ENCODE data around the gene FITM1. TPM values are rescaled to one million over a fixed set of nuclear protein-coding genes. Genes with fewer than 3 reads are reported as not detected.
A peak's percentile ranks its signal among the peaks of the same experiment; 100 is the strongest.

Gene FITM1
- total RNA-seq, 6 donors from 2014 or later, result 0.63 to 0.89 (median 0.82) TPM; not detected in 2

DNA sequence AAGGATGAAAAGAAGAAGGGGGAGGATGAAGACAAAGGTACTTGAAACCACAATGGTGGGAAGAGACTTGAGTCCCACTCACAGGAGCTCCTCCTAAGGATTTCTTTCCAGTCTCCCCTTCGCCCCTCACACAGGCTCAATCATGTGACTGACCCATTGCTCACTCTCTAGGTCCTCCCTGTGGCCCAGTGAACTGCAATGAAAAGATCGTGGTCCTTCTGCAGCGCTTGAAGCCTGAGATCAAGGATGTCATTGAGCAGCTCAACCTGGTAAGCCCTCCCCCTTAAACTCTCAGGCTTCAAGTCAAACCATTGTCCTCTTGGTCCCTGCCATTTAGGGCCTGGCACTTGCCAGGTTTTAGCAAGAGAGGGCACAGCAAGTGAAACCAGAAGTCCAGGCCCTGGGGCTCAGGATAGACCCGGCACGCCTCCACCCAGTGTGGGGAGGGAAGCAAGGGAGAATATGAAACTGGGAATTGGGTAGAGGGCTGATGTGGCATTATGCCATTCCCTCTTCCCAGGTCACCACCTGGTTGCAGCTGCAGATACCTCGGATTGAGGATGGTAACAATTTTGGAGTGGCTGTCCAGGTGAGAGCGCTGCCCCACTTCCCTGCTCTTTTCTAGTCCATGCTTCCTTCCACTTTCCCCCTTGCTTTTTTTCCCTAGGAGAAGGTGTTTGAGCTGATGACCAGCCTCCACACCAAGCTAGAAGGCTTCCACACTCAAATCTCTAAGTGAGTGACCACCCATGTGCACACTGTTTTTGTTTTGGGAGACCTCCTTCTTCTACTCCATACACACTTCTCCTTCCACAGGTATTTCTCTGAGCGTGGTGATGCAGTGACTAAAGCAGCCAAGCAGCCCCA is 7.3 kb downstream of the FITM1 start:
- TF ChIP-seq POLR2A (IDR thresholded peaks at IDR 0.05) (no peak), POLR2AphosphoS5 (IDR thresholded peaks at IDR 0.05) (no peak), EP300 (IDR thresholded peaks at IDR 0.05) (no peak)
- TF ChIP-seq, protein P1, sequence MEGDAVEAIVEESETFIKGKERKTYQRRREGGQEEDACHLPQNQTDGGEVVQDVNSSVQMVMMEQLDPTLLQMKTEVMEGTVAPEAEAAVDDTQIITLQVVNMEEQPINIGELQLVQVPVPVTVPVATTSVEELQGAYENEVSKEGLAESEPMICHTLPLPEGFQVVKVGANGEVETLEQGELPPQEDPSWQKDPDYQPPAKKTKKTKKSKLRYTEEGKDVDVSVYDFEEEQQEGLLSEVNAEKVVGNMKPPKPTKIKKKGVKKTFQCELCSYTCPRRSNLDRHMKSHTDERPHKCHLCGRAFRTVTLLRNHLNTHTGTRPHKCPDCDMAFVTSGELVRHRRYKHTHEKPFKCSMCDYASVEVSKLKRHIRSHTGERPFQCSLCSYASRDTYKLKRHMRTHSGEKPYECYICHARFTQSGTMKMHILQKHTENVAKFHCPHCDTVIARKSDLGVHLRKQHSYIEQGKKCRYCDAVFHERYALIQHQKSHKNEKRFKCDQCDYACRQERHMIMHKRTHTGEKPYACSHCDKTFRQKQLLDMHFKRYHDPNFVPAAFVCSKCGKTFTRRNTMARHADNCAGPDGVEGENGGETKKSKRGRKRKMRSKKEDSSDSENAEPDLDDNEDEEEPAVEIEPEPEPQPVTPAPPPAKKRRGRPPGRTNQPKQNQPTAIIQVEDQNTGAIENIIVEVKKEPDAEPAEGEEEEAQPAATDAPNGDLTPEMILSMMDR (IDR thresholded peaks at IDR 0.05), result no peak
- no peaks in the 10 kb centered on the region for H3K27me3 ChIP-seq
- DNase-seq (no peak), ATAC-seq (ENCODE audit: low FRiP score in 2 of 2) (no peak)
- H3K36me3 ChIP-seq, result peaks cover 4 to 24% (median 20%) of the 10 kb centered on the region in 4 donors
- H3K9me3 ChIP-seq, result no peaks in the 10 kb centered on the region
- H3K4me1 ChIP-seq, result peaks cover 30 to 55% (median 39%) of the 10 kb centered on the region in 4 donors
- H3K27ac ChIP-seq, result peak overlapping the region in 3 of 4 donors; percentile 12 to 96 (median 96)
- 83 to 91% methylated on average over 8 of the region's 8 CpGs for WGBS, 2 donors
- H3K4me3 ChIP-seq, result no peak overlapping the region

DNA sequence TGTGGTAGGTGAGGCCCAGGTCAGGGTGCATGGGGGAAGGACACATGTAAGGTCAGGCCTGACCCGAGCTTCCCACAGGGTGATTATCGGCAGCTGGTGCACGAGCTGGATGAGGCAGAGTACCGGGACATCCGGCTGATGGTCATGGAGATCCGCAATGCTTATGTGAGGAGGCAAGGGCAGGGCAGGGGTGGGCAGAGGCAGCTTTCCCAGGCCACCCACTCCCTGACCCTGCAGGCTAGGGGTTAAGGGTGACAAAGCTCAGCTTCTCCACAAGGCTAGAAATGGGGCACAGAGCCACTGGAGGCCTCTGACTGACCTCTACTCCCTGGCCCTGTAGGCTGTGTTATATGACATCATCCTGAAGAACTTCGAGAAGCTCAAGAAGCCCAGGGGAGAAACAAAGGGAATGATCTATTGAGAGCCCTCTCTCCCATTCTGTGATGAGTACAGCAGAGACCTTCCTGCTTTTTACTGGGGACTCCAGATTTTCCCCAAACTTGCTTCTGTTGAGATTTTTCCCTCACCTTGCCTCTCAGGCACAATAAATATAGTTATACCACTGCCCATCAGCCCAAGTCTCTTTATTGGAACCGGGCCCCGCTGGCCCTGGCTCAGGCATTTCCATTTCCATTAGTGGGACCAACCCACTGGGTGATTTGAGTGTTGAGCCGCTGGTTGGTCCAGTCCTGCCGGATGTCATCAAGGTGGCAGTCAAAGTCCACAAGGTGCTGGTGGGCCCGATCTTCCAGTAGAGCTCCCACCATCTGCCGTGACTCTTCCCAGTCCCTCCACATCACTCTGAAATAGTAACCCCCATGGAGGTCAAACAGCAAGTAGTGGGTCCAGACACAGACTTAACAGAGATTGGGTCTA is 8.2 kb downstream of the FITM1 start:
- DNase-seq (no peak), ATAC-seq (ENCODE audit: low FRiP score in 2 of 2) (no peak)
- Histone ChIP-seq H3K4me1 (peaks cover 30 to 55% (median 39%) of the 10 kb centered on the region in 4 donors), H3K36me3 (peaks cover 4 to 30% (median 25%) of the 10 kb centered on the region in 4 donors), H3K27me3 (no peaks in the 10 kb centered on the region), H3K4me3 (no peak overlapping the region), H3K27ac (peak overlapping the region in 2 of 4 donors; percentile 12 to 96), H3K9me3 (no peaks in the 10 kb centered on the region)
- 92 to 93% methylated on average over 13 of the region's 13 CpGs for WGBS, 2 donors
- TF ChIP-seq POLR2AphosphoS5 (IDR thresholded peaks at IDR 0.05) (no peak), EP300 (IDR thresholded peaks at IDR 0.05) (no peak), POLR2A (IDR thresholded peaks at IDR 0.05) (no peak)
- TF ChIP-seq, protein P1 (IDR thresholded peaks at IDR 0.05), result no peak

DNA sequence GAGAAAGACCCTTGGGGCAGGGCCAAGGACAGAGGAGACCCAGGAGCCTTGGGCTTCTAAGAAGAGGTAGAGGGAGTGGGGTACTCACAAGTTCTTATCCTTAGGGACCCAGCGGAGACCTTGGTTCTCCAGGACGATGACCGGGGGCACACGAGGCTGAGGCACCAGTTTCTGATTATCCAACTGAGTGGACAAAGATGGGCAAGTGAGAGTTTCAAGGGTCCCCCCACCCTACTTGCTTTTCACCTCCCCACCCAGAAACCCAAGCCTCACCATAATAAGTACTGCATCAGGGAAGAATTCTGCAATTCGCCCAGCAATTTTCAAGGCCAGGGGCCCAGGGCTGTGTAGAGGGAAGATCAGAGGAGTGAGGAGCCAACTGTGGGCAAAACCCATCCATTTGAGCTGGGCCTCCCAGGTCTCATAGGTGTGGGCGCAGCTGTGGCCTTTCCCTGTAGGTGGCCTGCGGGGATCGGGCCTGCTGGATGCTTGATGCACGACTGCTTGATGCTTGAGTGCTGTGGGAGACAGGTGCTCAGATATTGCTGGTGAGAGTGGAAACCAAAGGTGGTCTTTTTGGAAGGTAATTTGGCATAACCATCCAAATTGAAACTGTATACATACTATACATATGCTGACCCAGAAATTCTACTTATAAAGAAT is 8.9 kb downstream of the FITM1 start:
- Histone ChIP-seq H3K9me3 (no peaks in the 10 kb centered on the region), H3K27ac (peak overlapping the region in 2 of 4 donors; percentile 8 to 92), H3K27me3 (no peaks in the 10 kb centered on the region), H3K36me3 (peaks cover 4 to 32% (median 28%) of the 10 kb centered on the region in 4 donors), H3K4me1 (peaks cover 30 to 55% (median 39%) of the 10 kb centered on the region in 4 donors), H3K4me3 (peak overlapping the region in 1 of 4 donors; percentile 90)
- ATAC-seq (ENCODE audit: low FRiP score in 2 of 2), result no peak
- DNase-seq, result no peak
- WGBS, 2 donors, result 82 to 89% methylated on average over 8 to 9 of the region's 9 CpGs
- TF ChIP-seq POLR2A (IDR thresholded peaks at IDR 0.05) (no peak), POLR2AphosphoS5 (IDR thresholded peaks at IDR 0.05) (no peak), EP300 (IDR thresholded peaks at IDR 0.05) (no peak)
- TF ChIP-seq, protein P1 (IDR thresholded peaks at IDR 0.05), result no peak

DNA sequence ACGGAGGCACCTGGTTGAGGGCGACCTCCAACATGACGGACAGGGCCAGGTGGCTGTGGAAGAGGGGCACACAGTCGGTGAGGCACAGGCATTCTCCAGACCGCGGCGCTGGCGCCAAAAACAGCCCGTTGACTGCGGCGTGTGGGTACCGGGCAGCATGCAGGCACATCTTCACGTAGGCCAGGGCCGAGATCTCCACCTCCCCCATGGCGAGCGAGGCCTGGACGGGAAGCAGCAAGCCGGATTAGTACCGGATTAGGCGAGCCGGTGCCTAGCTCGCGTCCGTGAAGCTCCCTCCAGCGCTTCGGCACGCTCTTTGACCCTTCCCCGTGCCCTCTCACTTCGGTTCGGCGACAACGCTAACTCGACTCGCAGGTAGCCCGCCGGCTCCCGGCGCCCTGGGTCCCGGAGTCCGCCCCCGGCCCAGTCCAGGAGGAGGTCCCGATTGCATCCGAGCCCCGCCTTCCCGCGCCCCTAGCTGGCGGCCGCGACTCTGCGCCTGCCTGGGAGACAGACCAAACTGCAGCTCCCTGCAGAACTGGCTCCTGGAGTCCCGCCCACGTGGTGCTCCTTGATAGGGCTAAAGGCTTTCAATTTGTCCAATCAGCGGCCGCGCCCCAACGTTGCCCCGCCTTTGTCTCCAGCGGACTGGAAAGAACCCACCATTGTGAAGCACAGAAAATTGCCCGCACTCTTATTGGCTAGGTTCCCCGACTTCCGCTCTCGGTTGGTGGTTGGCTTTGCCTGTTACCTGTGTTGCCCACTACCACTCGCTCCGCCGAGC is 10.8 kb downstream of the FITM1 start, which contains the start of gene EMC9:
TSS of gene EMC9 (minus strand) at position 495 of the 784 bp plus-strand sequence. CDS start at position 208, 287 bp downstream.
- Histone ChIP-seq H3K27ac (peak within 1 kb of the TSS; percentile 85 to 95 (median 90)), H3K9me3 (no peaks in the 10 kb centered on the region), H3K27me3 (no peaks in the 10 kb centered on the region), H3K4me1 (peaks cover 36 to 58% (median 49%) of the 10 kb centered on the region in 4 donors), H3K4me3 (peak within 1 kb of the TSS; percentile 62 to 90 (median 78)), H3K36me3 (peaks cover 4 to 32% (median 28%) of the 10 kb centered on the region in 4 donors)
- DNase-seq (peak; percentile 97 to 100), ATAC-seq (ENCODE audit: low FRiP score in 2 of 2) (peak; percentile 97 to 98)
- peak in 1 of 2 donors; percentile 91 for TF ChIP-seq POLR2AphosphoS5 (IDR thresholded peaks at IDR 0.05)
- TF ChIP-seq EP300 (IDR thresholded peaks at IDR 0.05), result no peak
- TF ChIP-seq, protein P1 (IDR thresholded peaks at IDR 0.05), result peak in 5 of 6 experiments; percentile 74 to 90 (median 86)
- TF ChIP-seq POLR2A (IDR thresholded peaks at IDR 0.05), result peak in 3 of 4 donors; percentile 18 to 89 (median 61)
- 0% methylated on average over 53 of the region's 65 CpGs; no CpG with 5 or more reads in 1 of the 2 donors for WGBS, 2 donors
